NCI-H2029 treated with DMSO at 0.1 percent for 48 hours (cell line): ENCODE data around the gene CORO2B.

Experiments used
- DNase-seq: peaks from one replicate; lab custom pipeline; 2025; lab: John Stamatoyannopoulos, UW

Gene CORO2B

GRCh38 chr15:68554721-68555678 lies 23.8 kb upstream of the CORO2B start:
- DNase-seq, result no peak

- DNase-seq, result no peak
These were observed 23.1 kb upstream of the CORO2B start for GRCh38 chr15:68555679-68556037.

- no peak for DNase-seq
These were observed 22.4 kb upstream of the CORO2B start for GRCh38 chr15:68556139-68556990.

GRCh38 chr15:68557469-68558317 lies 21.1 kb upstream of the CORO2B start:
- no peak for DNase-seq

GRCh38 chr15:68558318-68559305 lies 20.2 kb upstream of the CORO2B start:
- no peak for DNase-seq

- no peak for DNase-seq
These were observed 19.2 kb upstream of the CORO2B start for GRCh38 chr15:68559345-68560310.

- DNase-seq, result no peak
These were observed 18.2 kb upstream of the CORO2B start for GRCh38 chr15:68560501-68561113.

GRCh38 chr15:68561171-68561900 lies 17.5 kb upstream of the CORO2B start:
- DNase-seq, result no peak

GRCh38 chr15:68561901-68562300 lies 16.9 kb upstream of the CORO2B start:
- DNase-seq, result no peak

GRCh38 chr15:68564173-68564572 lies 14.6 kb upstream of the CORO2B start:
- DNase-seq, result no peak

GRCh38 chr15:68565234-68565633 lies 13.6 kb upstream of the CORO2B start:
- no peak for DNase-seq

- no peak for DNase-seq
These were observed 13.1 kb upstream of the CORO2B start for GRCh38 chr15:68565726-68566125.

GRCh38 chr15:68566377-68566954 lies 12.3 kb upstream of the CORO2B start:
- no peak for DNase-seq

GRCh38 chr15:68567345-68567744 lies 11.4 kb upstream of the CORO2B start:
- DNase-seq, result no peak

- DNase-seq, result no peak
These were observed 7.8 kb upstream of the CORO2B start for GRCh38 chr15:68570974-68571373.

GRCh38 chr15:68571582-68571981 lies 7.2 kb upstream of the CORO2B start:
- DNase-seq, result no peak

GRCh38 chr15:68572309-68572708 lies 6.5 kb upstream of the CORO2B start:
- no peak for DNase-seq

GRCh38 chr15:68572921-68573320 lies 5.9 kb upstream of the CORO2B start:
- DNase-seq, result no peak
